ENCODE measurements around the gene TRRAP. TPM values are rescaled to one million over a fixed set of nuclear protein-coding genes. Genes with fewer than 3 reads are reported as not detected.

Gene TRRAP
- total RNA-seq, 5 donors from 2014 or later (not counting 1 experiment from before 2014, with no cell fraction given), result 53.9 to 71.7 (median 65.8) TPM

DNA sequence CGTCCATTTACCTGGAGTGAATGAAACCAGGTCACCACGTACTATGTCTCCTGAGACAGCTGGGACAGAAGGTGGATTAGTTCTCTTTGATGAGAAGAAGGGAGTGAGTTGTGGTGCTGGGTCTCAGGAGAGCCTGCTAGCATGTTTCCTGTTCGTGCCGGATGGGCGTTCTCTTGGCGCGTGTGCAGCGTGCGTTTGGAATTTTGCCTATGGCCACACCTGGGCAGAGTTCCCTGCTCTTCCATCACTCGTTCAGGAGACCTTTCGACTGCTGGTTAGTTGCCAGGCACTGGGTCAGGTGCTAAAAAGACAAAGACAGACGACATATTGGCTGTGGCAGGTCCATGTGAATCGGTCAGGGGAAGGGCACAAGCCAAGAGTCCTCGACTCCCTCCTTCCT lies 90.3 kb downstream of the TRRAP start:
- Mint-ChIP-seq H3K36me3 (peaks cover 76% of the 10 kb centered on the region), H3K27ac (no peak overlapping the region), H3K27me3 (no peaks in the 10 kb centered on the region), H3K4me1 (no peaks in the 10 kb centered on the region), H3K4me3 (no peak overlapping the region), H3K9me3 (no peaks in the 10 kb centered on the region)
- H3K27me3 ChIP-seq (replicated peaks in 1 of 2; ENCODE audit: control insufficient read depth in 2 of 2, extremely low read depth in 1 of 2, insufficient read depth in 2 of 2, low read length in 1 of 2), result no peaks in the 10 kb centered on the region
- ATAC-seq (replicated peaks in 1 of 4) (no peak), DNase-seq (no peak)
- CTCF ChIA-PET, result no interaction called here
- no peak overlapping the region for H3K4me3 ChIP-seq (ENCODE audit: control insufficient read depth in 1 of 2, extremely low read depth in 1 of 2, low read length in 1 of 2)
- H3K36me3 ChIP-seq (ENCODE audit: control insufficient read depth in 2 of 2, extremely low read depth in 1 of 2, insufficient read depth in 1 of 2, low read length in 1 of 2), result peaks cover 28 to 95% of the 10 kb centered on the region in 2 donors
- H3K4me1 ChIP-seq (ENCODE audit: control insufficient read depth in 1 of 2, extremely low read depth in 1 of 2, insufficient read depth in 2 of 2, low read length in 2 of 2), result no peaks in the 10 kb centered on the region
- 97% methylated on average over 14 of the region's 14 CpGs for WGBS (ENCODE audit: insufficient coverage)
- no peak overlapping the region for H3K27ac ChIP-seq (ENCODE audit: low read length)
- POLR2A ChIA-PET, result no interaction called here
- no peaks in the 10 kb centered on the region for H3K9me3 ChIP-seq

DNA sequence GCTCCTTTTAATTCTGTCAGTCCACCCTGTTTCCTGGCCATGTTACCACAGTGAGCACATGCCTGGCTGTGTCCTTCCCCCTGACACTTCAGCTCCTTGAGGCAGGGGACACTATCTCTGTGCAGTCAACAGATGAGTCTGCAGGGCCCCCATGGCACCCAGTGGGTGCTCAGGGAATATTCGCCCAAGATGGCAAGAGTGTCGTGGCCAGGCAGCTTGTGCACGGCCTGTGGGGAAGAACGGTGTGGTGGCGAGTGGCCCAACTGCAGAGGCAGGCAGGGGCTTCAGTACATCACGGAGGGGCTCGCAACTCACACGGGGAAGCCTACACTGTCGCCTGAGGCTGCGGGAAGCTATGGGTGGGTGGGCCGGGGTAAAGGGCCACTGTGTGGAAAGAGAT lies 91.1 kb downstream of the TRRAP start:
- Mint-ChIP-seq H3K4me1 (no peaks in the 10 kb centered on the region), H3K27me3 (no peaks in the 10 kb centered on the region), H3K9me3 (no peaks in the 10 kb centered on the region), H3K27ac (no peak overlapping the region), H3K36me3 (peaks cover 79% of the 10 kb centered on the region), H3K4me3 (no peak overlapping the region)
- no peak for DNase-seq
- WGBS (ENCODE audit: insufficient coverage), result 100% methylated on average over 5 of the region's 11 CpGs
- no peak for ATAC-seq (replicated peaks in 1 of 4)
- no peak overlapping the region for H3K4me3 ChIP-seq (ENCODE audit: control insufficient read depth in 1 of 2, extremely low read depth in 1 of 2, low read length in 1 of 2)
- no peak overlapping the region for H3K27ac ChIP-seq (ENCODE audit: low read length)
- H3K9me3 ChIP-seq, result no peaks in the 10 kb centered on the region
- no peaks in the 10 kb centered on the region for H3K4me1 ChIP-seq (ENCODE audit: control insufficient read depth in 1 of 2, extremely low read depth in 1 of 2, insufficient read depth in 2 of 2, low read length in 2 of 2)
- CTCF ChIA-PET, result no interaction called here
- POLR2A ChIA-PET, result no interaction called here
- peaks cover 32 to 97% of the 10 kb centered on the region in 2 donors for H3K36me3 ChIP-seq (ENCODE audit: control insufficient read depth in 2 of 2, extremely low read depth in 1 of 2, insufficient read depth in 1 of 2, low read length in 1 of 2)
- no peaks in the 10 kb centered on the region for H3K27me3 ChIP-seq (replicated peaks in 1 of 2; ENCODE audit: control insufficient read depth in 2 of 2, extremely low read depth in 1 of 2, insufficient read depth in 2 of 2, low read length in 1 of 2)

DNA sequence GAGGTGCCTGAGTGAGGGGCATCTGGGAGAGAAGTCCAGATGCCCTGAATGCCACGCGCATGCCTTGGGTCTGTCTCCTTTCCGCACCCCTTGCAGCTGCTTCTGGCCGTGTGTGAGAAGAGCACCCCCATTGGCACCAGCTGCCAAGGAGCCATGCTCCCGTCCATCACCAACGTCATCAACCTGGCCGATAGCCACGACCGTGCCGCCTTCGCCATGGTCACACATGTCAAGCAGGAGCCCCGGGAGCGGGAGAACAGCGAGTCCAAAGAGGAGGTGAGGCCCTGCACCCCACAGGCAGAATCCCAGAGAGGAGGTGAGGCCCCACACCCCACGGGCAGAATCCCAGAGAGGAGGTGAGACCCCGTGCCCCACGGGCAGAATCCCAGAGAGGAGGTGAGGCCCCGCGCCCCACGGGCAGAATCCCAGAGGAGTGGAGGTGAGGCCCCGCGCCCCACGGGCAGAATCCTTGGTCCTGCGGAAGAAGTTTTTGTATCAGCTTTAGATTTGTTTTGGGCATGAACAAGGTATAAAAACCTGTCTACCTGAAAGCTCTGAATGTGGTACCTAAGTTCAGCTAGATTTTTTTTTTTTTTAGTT lies 91.8 kb downstream of the TRRAP start:
- Histone ChIP-seq H3K4me1 (ENCODE audit: control insufficient read depth in 1 of 2, extremely low read depth in 1 of 2, insufficient read depth in 2 of 2, low read length in 2 of 2) (no peaks in the 10 kb centered on the region), H3K9me3 (no peaks in the 10 kb centered on the region), H3K36me3 (ENCODE audit: control insufficient read depth in 2 of 2, extremely low read depth in 1 of 2, insufficient read depth in 1 of 2, low read length in 1 of 2) (peaks cover 31 to 97% of the 10 kb centered on the region in 2 donors), H3K27me3 (replicated peaks in 1 of 2; ENCODE audit: control insufficient read depth in 2 of 2, extremely low read depth in 1 of 2, insufficient read depth in 2 of 2, low read length in 1 of 2) (no peaks in the 10 kb centered on the region), H3K4me3 (ENCODE audit: control insufficient read depth in 1 of 2, extremely low read depth in 1 of 2, low read length in 1 of 2) (no peak overlapping the region), H3K27ac (ENCODE audit: low read length) (no peak overlapping the region)
- H3K9me3 Mint-ChIP-seq, result no peaks in the 10 kb centered on the region
- 97% methylated on average over 21 of the region's 24 CpGs for WGBS (ENCODE audit: insufficient coverage)
- no peaks in the 10 kb centered on the region for H3K4me1 Mint-ChIP-seq
- ATAC-seq (replicated peaks in 1 of 4), result no peak
- DNase-seq, result no peak
- peaks cover 80% of the 10 kb centered on the region for H3K36me3 Mint-ChIP-seq
- no peak overlapping the region for H3K27ac Mint-ChIP-seq
- ChIA-PET POLR2A (no interaction called here), CTCF (no interaction called here)
- no peaks in the 10 kb centered on the region for H3K27me3 Mint-ChIP-seq
- no peak overlapping the region for H3K4me3 Mint-ChIP-seq

DNA sequence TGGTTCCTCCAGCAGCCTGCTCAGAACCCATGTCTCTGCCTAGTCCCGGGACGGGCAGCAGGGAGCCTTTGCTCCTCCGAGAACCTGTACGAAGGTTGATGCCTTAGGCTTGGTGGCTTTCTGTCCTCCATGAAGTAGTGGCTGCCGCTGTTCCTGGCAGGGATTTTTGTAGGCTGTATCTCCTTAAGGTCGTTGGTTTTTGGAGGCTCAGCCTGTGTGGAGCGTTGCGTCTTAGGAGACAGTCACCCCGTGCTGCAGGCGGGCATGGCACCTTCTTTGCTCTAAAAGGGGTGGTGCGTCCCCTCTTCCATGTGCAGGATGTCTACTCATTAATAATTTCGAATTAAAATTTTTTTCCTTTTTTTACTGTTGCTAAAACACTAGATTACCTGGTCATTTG lies 92.5 kb downstream of the TRRAP start:
- Histone ChIP-seq H3K4me3 (ENCODE audit: control insufficient read depth in 1 of 2, extremely low read depth in 1 of 2, low read length in 1 of 2) (no peak overlapping the region), H3K4me1 (ENCODE audit: control insufficient read depth in 1 of 2, extremely low read depth in 1 of 2, insufficient read depth in 2 of 2, low read length in 2 of 2) (no peaks in the 10 kb centered on the region), H3K27me3 (replicated peaks in 1 of 2; ENCODE audit: control insufficient read depth in 2 of 2, extremely low read depth in 1 of 2, insufficient read depth in 2 of 2, low read length in 1 of 2) (no peaks in the 10 kb centered on the region), H3K9me3 (no peaks in the 10 kb centered on the region), H3K27ac (ENCODE audit: low read length) (no peak overlapping the region), H3K36me3 (ENCODE audit: control insufficient read depth in 2 of 2, extremely low read depth in 1 of 2, insufficient read depth in 1 of 2, low read length in 1 of 2) (peaks cover 37 to 97% of the 10 kb centered on the region in 2 donors)
- ChIA-PET POLR2A (no interaction called here), CTCF (no interaction called here)
- Mint-ChIP-seq H3K27me3 (no peaks in the 10 kb centered on the region), H3K4me3 (no peak overlapping the region), H3K9me3 (no peaks in the 10 kb centered on the region), H3K36me3 (peaks cover 80% of the 10 kb centered on the region), H3K27ac (no peak overlapping the region), H3K4me1 (no peaks in the 10 kb centered on the region)
- 97% methylated on average over 9 of the region's 12 CpGs for WGBS (ENCODE audit: insufficient coverage)
- DNase-seq (no peak), ATAC-seq (replicated peaks in 1 of 4) (no peak)

DNA sequence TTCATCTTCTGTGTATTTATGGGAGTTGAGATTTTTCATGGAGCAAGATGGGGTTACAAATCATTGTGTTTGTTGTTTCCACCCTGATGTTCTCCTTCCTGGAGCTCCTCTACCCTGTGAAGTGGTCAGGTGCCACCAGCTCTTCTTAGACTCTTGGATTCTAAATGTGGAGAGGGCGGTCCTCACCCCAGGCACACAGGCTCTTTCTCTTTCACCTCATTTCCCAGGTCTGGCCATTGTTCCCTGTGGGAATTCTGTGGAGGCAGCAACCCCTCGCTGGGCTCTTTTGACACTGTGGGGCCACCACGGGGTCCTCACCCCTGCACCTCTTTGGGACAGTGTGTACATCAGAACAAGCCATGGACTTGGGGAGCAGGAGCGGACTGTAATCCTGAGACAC lies 95.9 kb downstream of the TRRAP start:
- CTCF ChIA-PET, result no interaction called here
- H3K4me3 ChIP-seq (ENCODE audit: control insufficient read depth in 1 of 2, extremely low read depth in 1 of 2, low read length in 1 of 2), result no peak overlapping the region
- H3K4me3 Mint-ChIP-seq, result no peak overlapping the region
- DNase-seq (no peak), ATAC-seq (replicated peaks in 1 of 4) (no peak)
- no peaks in the 10 kb centered on the region for H3K9me3 ChIP-seq
- WGBS (ENCODE audit: insufficient coverage), result 100% methylated on average over 4 of the region's 4 CpGs
- peaks cover 38 to 98% of the 10 kb centered on the region in 2 donors for H3K36me3 ChIP-seq (ENCODE audit: control insufficient read depth in 2 of 2, extremely low read depth in 1 of 2, insufficient read depth in 1 of 2, low read length in 1 of 2)
- no peak overlapping the region for H3K27ac Mint-ChIP-seq
- no peaks in the 10 kb centered on the region for H3K27me3 ChIP-seq (replicated peaks in 1 of 2; ENCODE audit: control insufficient read depth in 2 of 2, extremely low read depth in 1 of 2, insufficient read depth in 2 of 2, low read length in 1 of 2)
- POLR2A ChIA-PET, result no interaction called here
- H3K9me3 Mint-ChIP-seq, result no peaks in the 10 kb centered on the region
- H3K36me3 Mint-ChIP-seq, result peaks cover 79% of the 10 kb centered on the region
- H3K4me1 ChIP-seq (ENCODE audit: control insufficient read depth in 1 of 2, extremely low read depth in 1 of 2, insufficient read depth in 2 of 2, low read length in 2 of 2), result no peaks in the 10 kb centered on the region
- no peaks in the 10 kb centered on the region for H3K27me3 Mint-ChIP-seq
- no peak overlapping the region for H3K27ac ChIP-seq (ENCODE audit: low read length)
- H3K4me1 Mint-ChIP-seq, result no peaks in the 10 kb centered on the region

DNA sequence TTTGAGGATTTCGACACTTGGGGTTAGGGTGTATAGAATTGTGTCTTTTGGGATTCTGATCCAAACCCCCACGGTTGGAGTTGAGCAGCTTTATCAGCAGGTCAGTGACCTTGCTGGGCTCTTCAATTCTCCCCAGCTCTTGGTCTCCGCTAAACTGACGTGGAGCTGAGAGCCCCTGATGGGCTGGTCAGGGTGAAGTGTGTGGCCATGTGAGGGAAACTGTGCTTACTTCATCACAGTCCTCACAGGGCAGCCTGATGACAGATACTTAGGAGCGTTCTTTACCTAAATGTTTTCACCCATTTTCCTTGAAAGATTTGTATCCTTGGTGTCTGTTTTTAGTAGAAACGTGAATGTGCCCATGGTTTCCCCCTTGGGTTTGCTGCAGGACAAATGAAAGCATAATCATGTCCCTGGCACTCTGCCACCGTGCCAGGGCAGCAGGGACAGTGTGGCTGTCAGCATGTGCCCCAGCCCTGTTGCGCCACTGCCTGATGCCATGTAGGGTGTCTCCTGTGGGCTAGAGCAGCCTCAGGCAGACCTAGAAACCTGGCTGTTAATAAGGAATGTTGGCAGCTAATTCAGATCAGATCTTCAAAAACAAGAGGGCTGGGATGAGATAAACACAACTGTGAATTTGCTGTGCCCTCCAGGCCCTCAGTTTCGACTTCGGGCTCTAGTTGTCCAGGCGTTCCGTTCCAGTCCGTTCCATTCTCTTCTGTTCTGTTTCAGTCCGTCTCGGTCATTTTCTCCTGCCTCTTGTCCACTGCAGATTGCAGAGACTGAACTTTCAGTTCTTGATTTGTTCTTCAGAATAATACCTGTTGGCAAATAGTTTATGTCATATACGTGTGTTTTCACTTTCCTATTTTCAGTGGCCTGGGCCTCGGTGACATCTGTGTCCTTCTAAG lies 96.8 kb downstream of the TRRAP start:
- no peak overlapping the region for H3K4me3 ChIP-seq (ENCODE audit: control insufficient read depth in 1 of 2, extremely low read depth in 1 of 2, low read length in 1 of 2)
- H3K27me3 Mint-ChIP-seq, result no peaks in the 10 kb centered on the region
- no peak overlapping the region for H3K4me3 Mint-ChIP-seq
- no peak for DNase-seq
- over 99% methylated on average over 11 of the region's 17 CpGs for WGBS (ENCODE audit: insufficient coverage)
- no peaks in the 10 kb centered on the region for H3K9me3 ChIP-seq
- H3K27ac ChIP-seq (ENCODE audit: low read length), result no peak overlapping the region
- peaks cover 79% of the 10 kb centered on the region for H3K36me3 Mint-ChIP-seq
- H3K27ac Mint-ChIP-seq, result no peak overlapping the region
- H3K27me3 ChIP-seq (replicated peaks in 1 of 2; ENCODE audit: control insufficient read depth in 2 of 2, extremely low read depth in 1 of 2, insufficient read depth in 2 of 2, low read length in 1 of 2), result no peaks in the 10 kb centered on the region
- peaks cover 36 to 99% of the 10 kb centered on the region in 2 donors for H3K36me3 ChIP-seq (ENCODE audit: control insufficient read depth in 2 of 2, extremely low read depth in 1 of 2, insufficient read depth in 1 of 2, low read length in 1 of 2)
- H3K4me1 ChIP-seq (ENCODE audit: control insufficient read depth in 1 of 2, extremely low read depth in 1 of 2, insufficient read depth in 2 of 2, low read length in 2 of 2), result no peaks in the 10 kb centered on the region
- no peaks in the 10 kb centered on the region for H3K9me3 Mint-ChIP-seq
- ChIA-PET POLR2A (no interaction called here), CTCF (no interaction called here)
- H3K4me1 Mint-ChIP-seq, result no peaks in the 10 kb centered on the region
- no peak for ATAC-seq (replicated peaks in 1 of 4)
